ENCODE results near the gene TRIM46.
"Not testable (repeated sequence)": the region's sequence is repeated elsewhere in the genome, so short reads cannot be mapped to it uniquely, and the experiment has no call there.

TRIM46 gene

DNA sequence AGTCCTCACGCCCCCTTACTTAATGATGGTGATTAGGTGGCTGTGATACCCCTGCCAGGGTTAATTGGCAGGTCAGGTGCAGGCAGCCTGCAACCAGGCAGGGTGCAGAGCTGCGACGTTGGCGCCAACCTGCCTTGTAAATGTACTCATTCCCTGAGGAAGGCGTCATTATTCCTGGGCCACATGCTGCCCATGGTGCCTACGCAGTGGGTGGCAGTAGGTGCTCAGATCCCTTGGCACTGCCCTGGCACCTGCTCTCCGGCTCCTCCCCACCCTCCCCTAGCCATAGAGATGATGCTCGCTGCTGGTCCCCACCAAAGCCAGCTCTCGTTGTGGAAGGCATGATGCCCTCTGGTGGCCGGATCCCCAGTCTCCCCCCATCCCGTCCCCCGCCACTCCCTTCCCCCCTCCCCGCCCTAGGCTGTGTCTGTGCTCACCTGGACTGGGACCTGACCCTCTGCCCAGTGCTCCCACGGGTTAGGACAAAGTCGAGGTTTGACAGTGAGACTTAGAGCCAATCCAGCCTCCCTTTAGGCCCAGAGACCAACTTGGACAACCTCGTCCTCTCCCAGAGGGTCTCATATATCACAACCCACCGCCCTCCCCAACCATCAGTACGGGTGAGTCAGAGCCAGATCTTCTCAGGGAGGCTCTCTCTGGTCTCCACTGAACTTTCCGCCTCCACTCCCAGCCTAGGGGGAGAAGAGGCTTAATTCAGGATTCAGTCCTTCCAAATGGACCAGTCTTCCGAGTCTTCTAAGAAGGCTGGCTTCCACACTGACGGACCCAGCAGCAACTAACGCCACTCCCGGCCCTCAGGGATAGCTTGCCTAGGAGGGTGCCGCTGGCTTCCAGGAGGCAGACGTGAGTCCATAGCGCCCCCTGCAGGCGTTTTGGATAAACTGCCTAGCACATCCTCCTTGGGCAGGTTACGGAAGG lies 6.2 kb upstream of the TRIM46 start:
- POLR2A ChIA-PET, result interaction anchor here (1.0 to 2.5 kb wide), 10 partner anchors 8 to 77 kb away, joined by 3 to 19 read pairs (median 6); partner anchors contain the start of genes DPM3, EFNA1 and SLC50A1
- peak; percentile 90 for DNase-seq (ENCODE audit: extremely low spot score)
- CTCF ChIA-PET, result interaction anchor here (0.5 to 3.9 kb wide), 32 partner anchors 10 to 686 kb away, joined by 3 to 89 read pairs (median 4); partner anchors contain the start of gene ADAM15
- no peak for TF ChIP-seq FOXM1 (IDR thresholded peaks at IDR 0.05; ENCODE audit: borderline replicate concordance)
- TF ChIP-seq CTBP1 (IDR thresholded peaks at IDR 0.05; ENCODE audit: borderline replicate concordance), result 0 out of 2 replicates have a peak, but pooled peaks have one; percentile 14

DNA sequence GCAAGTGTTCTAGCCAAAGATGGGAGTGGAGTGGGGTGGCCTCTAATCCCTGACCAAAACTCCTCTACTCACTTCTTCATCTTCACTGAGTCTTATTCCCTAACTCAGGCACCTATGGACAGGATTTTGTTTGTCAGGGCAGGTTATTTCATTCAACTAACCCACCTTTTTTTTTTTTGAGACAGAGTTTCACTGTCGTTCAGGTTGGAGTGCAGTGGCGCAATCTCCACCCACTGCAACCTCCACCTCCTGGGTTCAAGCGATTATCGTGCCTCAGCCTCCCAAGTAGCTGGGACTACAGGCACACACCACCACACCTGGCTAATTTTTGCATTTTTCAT lies 5.6 kb upstream of the TRIM46 start:
- CTCF ChIA-PET, result interaction anchor here (0.5 to 3.9 kb wide), 26 partner anchors 9 to 687 kb away, joined by 3 to 89 read pairs (median 4); partner anchors contain the start of gene ADAM15
- POLR2A ChIA-PET, result interaction anchor here (1.0 to 2.5 kb wide), 9 partner anchors 10 to 77 kb away, joined by 3 to 19 read pairs (median 6); partner anchors contain the start of genes DPM3, EFNA1 and SLC50A1

DNA sequence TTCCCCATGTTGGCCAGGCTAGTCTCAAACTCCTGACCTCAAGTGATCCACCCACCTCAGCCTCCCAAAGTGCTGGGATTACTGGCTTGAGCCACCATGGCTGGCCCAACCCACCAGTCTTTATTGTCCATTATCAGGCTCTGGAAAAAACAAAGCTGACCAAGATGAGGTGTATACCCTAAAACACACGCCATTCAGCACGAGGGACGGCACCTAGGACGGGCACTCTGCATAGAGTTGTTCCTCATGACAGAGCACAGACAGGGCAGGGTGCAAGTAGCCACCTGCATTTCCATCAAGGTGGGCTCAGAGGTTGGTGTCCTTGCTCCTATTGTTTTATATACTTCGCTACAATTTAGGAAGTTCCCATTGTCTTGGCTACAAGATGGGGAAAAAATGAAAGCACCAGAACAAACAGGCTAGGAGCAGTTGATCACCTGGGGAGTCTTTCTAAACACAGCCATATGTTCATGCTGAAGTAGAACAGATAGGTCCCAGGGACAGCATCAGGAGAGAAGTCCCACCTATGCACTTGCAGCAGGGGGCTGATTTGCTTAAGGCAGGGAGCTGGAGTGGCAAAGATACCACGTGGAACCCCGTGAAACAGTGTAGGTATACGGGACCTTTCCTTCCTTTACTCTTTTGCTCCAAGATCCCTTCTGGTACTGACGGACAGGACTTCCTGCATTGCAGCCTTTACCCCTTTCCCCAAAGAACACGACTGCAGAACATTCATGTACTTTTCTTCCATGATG lies 5.0 kb upstream of the TRIM46 start:
- POLR2A ChIA-PET, result interaction anchor here (1.0 to 2.5 kb wide), 9 partner anchors 11 to 78 kb away, joined by 3 to 19 read pairs (median 5); partner anchors contain the start of genes DPM3 and SLC50A1
- TF ChIP-seq BHLHE40 (IDR thresholded peaks at IDR 0.05; ENCODE audit: borderline replicate concordance) (no peak), FOXM1 (IDR thresholded peaks at IDR 0.05; ENCODE audit: borderline replicate concordance) (no peak), FOXA1 (IDR thresholded peaks at IDR 0.05) (no peak), TARDBP (IDR thresholded peaks at IDR 0.05) (no peak), SUZ12 (IDR thresholded peaks at IDR 0.05) (no peak)
- no peak for DNase-seq (ENCODE audit: extremely low spot score)
- CTCF ChIA-PET, result interaction anchor here (0.5 to 3.9 kb wide), 23 partner anchors 9 to 123 kb away, joined by 3 to 89 read pairs (median 6); partner anchors contain the start of gene ADAM15

More for the DNA sequence above, 5.6 kb upstream of the TRIM46 start:
- DNase-seq (ENCODE audit: extremely low spot score), result not testable (repeated sequence)

DNA sequence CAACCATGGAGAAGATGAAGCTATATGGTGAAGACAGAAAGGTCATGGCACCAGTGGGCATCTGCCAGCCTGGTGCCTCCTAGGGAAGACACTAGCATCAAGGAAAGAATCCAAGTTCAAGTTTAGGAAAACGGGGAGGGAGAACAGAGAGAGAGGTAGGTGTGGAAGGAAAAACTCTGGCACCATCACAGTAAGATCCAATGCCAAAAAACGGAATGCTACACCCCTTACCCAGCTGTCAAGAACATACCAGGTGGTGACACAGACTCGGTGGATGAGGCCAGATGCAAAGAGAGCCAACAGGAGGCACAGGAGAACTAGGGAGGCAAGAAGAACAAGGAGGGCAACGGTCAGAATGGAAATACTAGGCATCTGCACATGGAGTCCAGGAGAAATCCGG lies 4.1 kb upstream of the TRIM46 start:
- POLR2A ChIA-PET, result interaction anchor here (1.4 kb wide), 1 partner anchor 24 kb away, joined by 5 read pairs; no protein-coding TSS in a partner anchor
- no peak for DNase-seq (ENCODE audit: extremely low spot score)
- TF ChIP-seq SP1 (IDR thresholded peaks at IDR 0.05) (no peak), FOXM1 (IDR thresholded peaks at IDR 0.05; ENCODE audit: borderline replicate concordance) (no peak), CTBP1 (IDR thresholded peaks at IDR 0.05; ENCODE audit: borderline replicate concordance) (no peak), BHLHE40 (IDR thresholded peaks at IDR 0.05; ENCODE audit: borderline replicate concordance) (no peak), ARNT (IDR thresholded peaks at IDR 0.05) (no peak), FOXA1 (IDR thresholded peaks at IDR 0.05) (no peak), TARDBP (IDR thresholded peaks at IDR 0.05) (no peak), LEF1 (IDR thresholded peaks at IDR 0.05; ENCODE audit: borderline replicate concordance) (no peak), NFRKB (IDR thresholded peaks at IDR 0.05) (no peak), HDGF (IDR thresholded peaks at IDR 0.05; ENCODE audit: borderline replicate concordance) (no peak), ZNF384 (IDR thresholded peaks at IDR 0.05) (no peak)
- TF ChIP-seq, protein P1, sequence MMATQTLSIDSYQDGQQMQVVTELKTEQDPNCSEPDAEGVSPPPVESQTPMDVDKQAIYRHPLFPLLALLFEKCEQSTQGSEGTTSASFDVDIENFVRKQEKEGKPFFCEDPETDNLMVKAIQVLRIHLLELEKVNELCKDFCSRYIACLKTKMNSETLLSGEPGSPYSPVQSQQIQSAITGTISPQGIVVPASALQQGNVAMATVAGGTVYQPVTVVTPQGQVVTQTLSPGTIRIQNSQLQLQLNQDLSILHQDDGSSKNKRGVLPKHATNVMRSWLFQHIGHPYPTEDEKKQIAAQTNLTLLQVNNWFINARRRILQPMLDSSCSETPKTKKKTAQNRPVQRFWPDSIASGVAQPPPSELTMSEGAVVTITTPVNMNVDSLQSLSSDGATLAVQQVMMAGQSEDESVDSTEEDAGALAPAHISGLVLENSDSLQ (IDR thresholded peaks at IDR 0.05), result no peak
- CTCF ChIA-PET, result interaction anchor here (1.2 to 1.8 kb wide), 3 partner anchors 52 to 84 kb away, joined by 4 to 8 read pairs (median 4); no protein-coding TSS in a partner anchor

GRCh38 chr1:155170101-155170785 lies 3.4 kb upstream of the TRIM46 start:
- POLR2A ChIA-PET, result interaction anchor here (0.6 to 1.4 kb wide), 2 partner anchors 23 to 24 kb away, joined by 3 to 5 read pairs; no protein-coding TSS in a partner anchor
- CTCF ChIA-PET, result interaction anchor here (5.7 kb wide), 1 partner anchor 80 kb away, joined by 52 read pairs; no protein-coding TSS in a partner anchor
- TF ChIP-seq NFRKB (IDR thresholded peaks at IDR 0.05), result no peak
- TF ChIP-seq ARNT (IDR thresholded peaks at IDR 0.05), result no peak
- TF ChIP-seq SUZ12 (IDR thresholded peaks at IDR 0.05), result no peak
- TF ChIP-seq SP1 (IDR thresholded peaks at IDR 0.05), result no peak
- no peak for TF ChIP-seq ZNF384 (IDR thresholded peaks at IDR 0.05)
- no peak for TF ChIP-seq TARDBP (IDR thresholded peaks at IDR 0.05)
- TF ChIP-seq, protein P1 (IDR thresholded peaks at IDR 0.05), result no peak
- TF ChIP-seq FOXA1 (IDR thresholded peaks at IDR 0.05), result no peak
- TF ChIP-seq HDGF (IDR thresholded peaks at IDR 0.05; ENCODE audit: borderline replicate concordance), result no peak
- TF ChIP-seq L3MBTL2 (conservative IDR thresholded peaks at IDR 0.05), result no peak
- no peak for TF ChIP-seq ELF4 (IDR thresholded peaks at IDR 0.05)
- no peak for TF ChIP-seq CTBP1 (IDR thresholded peaks at IDR 0.05; ENCODE audit: borderline replicate concordance)
- no peak for DNase-seq (ENCODE audit: extremely low spot score)

- ChIA-PET POLR2A (interaction anchor here (0.6 to 2.9 kb wide), 2 partner anchors 23 to 34 kb away, joined by 3 to 17 read pairs; partner anchors contain the start of gene SLC50A1), CTCF (interaction anchor here (5.7 kb wide), 1 partner anchor 81 kb away, joined by 52 read pairs; no protein-coding TSS in a partner anchor)
Measured at GRCh38 chr1:155170806-155171205, 2.8 kb upstream of the TRIM46 start.

More at GRCh38 chr1:155170806-155171205, 2.8 kb upstream of the TRIM46 start:
- DNase-seq (ENCODE audit: extremely low spot score), result no peak
- TF ChIP-seq SUZ12 (IDR thresholded peaks at IDR 0.05) (no peak), FOXA1 (IDR thresholded peaks at IDR 0.05) (no peak), FOXK2 (IDR thresholded peaks at IDR 0.05) (no peak), LEF1 (IDR thresholded peaks at IDR 0.05; ENCODE audit: borderline replicate concordance) (no peak), FOXM1 (IDR thresholded peaks at IDR 0.05; ENCODE audit: borderline replicate concordance) (no peak), ARNT (IDR thresholded peaks at IDR 0.05) (no peak), L3MBTL2 (conservative IDR thresholded peaks at IDR 0.05) (no peak), HDGF (IDR thresholded peaks at IDR 0.05; ENCODE audit: borderline replicate concordance) (no peak), ZNF384 (IDR thresholded peaks at IDR 0.05) (no peak), SP1 (IDR thresholded peaks at IDR 0.05) (no peak), NFRKB (IDR thresholded peaks at IDR 0.05) (no peak), TARDBP (IDR thresholded peaks at IDR 0.05) (no peak), BHLHE40 (IDR thresholded peaks at IDR 0.05; ENCODE audit: borderline replicate concordance) (no peak), CTBP1 (IDR thresholded peaks at IDR 0.05; ENCODE audit: borderline replicate concordance) (no peak), ELF4 (IDR thresholded peaks at IDR 0.05) (no peak)
- TF ChIP-seq, protein P1 (IDR thresholded peaks at IDR 0.05), result no peak
